Naive thymus-derived CD8-positive, alpha-beta T cell (primary cell): Measurements from ENCODE around the gene PPP1R13B. TPM values are rescaled to one million over a fixed set of nuclear protein-coding genes. Genes with fewer than 3 reads are reported as not detected.
A peak's percentile ranks its signal among the peaks of the same experiment; 100 is the strongest.

Experiments used
- ATAC-seq, 2 donors: fragments of 150-1000 bp; cut with Tn5 transposase in 1 of 2; sonication (Bioruptor Pico), chemical (Tn5 transposase) in 1 of 2; 1 replicate in 1 of 2; 2 replicates in 1 of 2; pipeline ENCODE4 v1.10.0; 2021; ENCODE audit warnings: mild to moderate bottlenecking in 2 of 2, moderate library complexity in 2 of 2
- POLR2A ChIA-PET: fragments of 350-600 bp; sonication (Branson Sonifier 250); formaldehyde crosslinking; loops from one replicate; lab custom pipeline; 2021; ENCODE audit warnings: antibody characterized with exemption; lab: Charles Lee
- DNase-seq, 10 donors: peaks; one replicate each; pipeline versions ENCODE4 v3.0.0 to v3.0.0-alpha.2; 2020 to 2022
- H3K27ac Mint-ChIP-seq, 10 donors: one replicate each; pipeline ENCODE4 v1.8.0; 2020 to 2022; ENCODE audit warnings: mild to moderate bottlenecking in 10 of 10, mixed read lengths in 10 of 10, moderate library complexity in 4 of 10, inconsistent platforms in 1 of 10
- H3K27me3 Mint-ChIP-seq, 5 donors: one replicate each; pipeline ENCODE4 v1.8.0; 2021 to 2022; ENCODE audit warnings: mixed read lengths in 5 of 5
- H3K36me3 Mint-ChIP-seq, 3 donors: one replicate each; pipeline ENCODE4 v1.8.0; 2020 to 2022; ENCODE audit warnings: mixed read lengths in 3 of 3, mild to moderate bottlenecking in 2 of 3, inconsistent platforms in 1 of 3
- H3K4me1 Mint-ChIP-seq, 4 donors: one replicate each; pipeline ENCODE4 v1.8.0; 2021 to 2022; ENCODE audit warnings: mixed read lengths in 4 of 4
- H3K4me3 Mint-ChIP-seq, 10 donors: one replicate each; pipeline ENCODE4 v1.8.0; 2020 to 2022; ENCODE audit warnings: mild to moderate bottlenecking in 10 of 10, mixed read lengths in 10 of 10, moderate library complexity in 6 of 10, inconsistent platforms in 1 of 10
- H3K9me3 Mint-ChIP-seq, 9 donors: one replicate each; pipeline ENCODE4 v1.8.0; 2020 to 2022; ENCODE audit warnings: mixed read lengths in 9 of 9, mild to moderate bottlenecking in 3 of 9, inconsistent platforms in 1 of 9, moderate library complexity in 1 of 9
- polyA plus RNA-seq, 3 donors: library from polyadenylated mRNA; unstranded; fragments of 300-500 nt; fragmentation: Illumina TruSeq; gene quantifications; one replicate each; pipeline ENCODE4 v1.2.3, GENCODE V29; 2021
- total RNA-seq, 8 experiments: library from RNA in 2 of 8; stranded (reverse) in 2 of 8; gene quantifications; one replicate each; pipeline ENCODE4 v1.2.3 and lab custom pipeline; 2021 to 2026

PPP1R13B gene
- total and polyA plus RNA-seq, 5 experiments from 2014 or later = 2.5 to 40.3 (median 6.8) TPM

DNA sequence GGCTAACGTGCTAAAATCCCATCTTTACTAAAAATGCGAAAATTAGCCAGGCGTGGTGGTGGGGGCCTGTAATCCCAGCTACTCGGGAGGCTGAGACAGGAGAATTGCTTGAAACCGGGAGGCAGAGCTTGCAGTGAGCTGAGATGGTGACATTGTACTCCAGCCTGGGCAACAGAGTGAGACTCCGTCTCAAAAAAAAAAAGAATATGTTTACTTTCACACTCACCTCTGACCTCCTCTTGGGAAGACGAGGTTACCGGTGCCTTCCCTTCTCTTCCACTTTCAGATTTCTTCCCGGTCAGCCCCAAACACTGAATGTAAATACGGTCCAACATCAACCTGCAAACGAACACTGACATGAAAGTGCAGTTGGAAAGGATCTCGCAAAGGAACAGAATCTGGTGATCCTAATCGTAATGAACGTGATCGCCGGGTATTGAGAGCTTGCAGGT, 31.8 kb upstream of the PPP1R13B start:
- DNase-seq (no peak), ATAC-seq (no peak)
- Mint-ChIP-seq H3K27ac (peak overlapping the region in 5 of 10 donors; percentile 24 to 72 (median 38)), H3K9me3 (no peaks in the 10 kb centered on the region), H3K4me3 (peak overlapping the region; percentile 52 to 85 (median 78)), H3K4me1 (peaks cover 13 to 38% (median 31%) of the 10 kb centered on the region in 4 donors), H3K36me3 (no peaks in the 10 kb centered on the region), H3K27me3 (no peaks in the 10 kb centered on the region)
- POLR2A ChIA-PET = interaction anchor here (0.9 kb wide), 1 partner anchor 15 kb away, joined by 6 read pairs; no protein-coding TSS in a partner anchor

DNA sequence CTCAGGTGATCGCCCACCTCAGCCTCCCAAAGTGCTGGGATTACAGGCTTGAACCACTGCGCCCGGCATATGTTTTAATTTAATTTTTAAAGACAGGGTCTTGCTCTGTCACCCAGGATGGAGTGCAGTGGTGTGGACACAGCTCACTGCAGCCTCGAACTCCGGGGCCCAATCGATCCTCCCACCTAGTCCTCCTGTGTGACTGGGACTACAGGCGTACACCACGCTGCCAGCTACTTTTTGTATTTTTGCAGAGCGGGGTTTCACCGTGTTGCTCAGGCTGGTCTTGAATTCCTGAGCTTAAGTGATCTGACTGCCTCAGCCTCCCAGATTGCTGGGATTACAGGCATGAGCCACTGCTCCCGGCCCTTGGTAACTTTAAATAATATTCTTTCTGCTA, 30.8 kb upstream of the PPP1R13B start:
- Mint-ChIP-seq H3K27me3 (no peaks in the 10 kb centered on the region), H3K4me1 (peaks cover 13 to 44% (median 31%) of the 10 kb centered on the region in 4 donors), H3K27ac (no peak overlapping the region), H3K36me3 (no peaks in the 10 kb centered on the region), H3K4me3 (peak overlapping the region in 1 of 10 donors; percentile 24), H3K9me3 (no peaks in the 10 kb centered on the region)
- ATAC-seq (no peak), DNase-seq (no peak)
- POLR2A ChIA-PET = no interaction called here

DNA sequence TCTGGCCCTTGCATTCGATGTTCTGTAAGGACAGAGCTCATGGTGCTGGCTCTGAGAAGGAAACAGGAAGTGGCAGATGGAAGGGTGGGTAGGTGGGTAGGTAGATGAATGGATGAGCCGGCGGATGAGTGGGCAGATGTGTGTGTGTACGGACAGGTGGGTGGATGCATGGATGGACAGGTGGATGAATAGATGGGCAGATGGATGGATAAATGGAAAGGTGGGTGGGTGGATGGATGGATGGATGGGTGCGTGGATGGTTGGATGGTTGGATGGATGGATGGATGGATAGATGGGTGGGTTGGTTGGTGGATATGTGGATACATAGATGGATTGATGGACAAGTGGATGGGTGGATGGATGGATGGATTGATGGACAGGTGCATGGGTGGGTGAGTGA, 27.6 kb upstream of the PPP1R13B start:
- DNase-seq (no peak), ATAC-seq (no peak)
- no peaks in the 10 kb centered on the region for H3K27me3 Mint-ChIP-seq
- no peaks in the 10 kb centered on the region for H3K36me3 Mint-ChIP-seq
- H3K27ac Mint-ChIP-seq = peak overlapping the region in 3 of 10 donors; percentile 2 to 79 (median 2)
- peaks cover 14 to 39% (median 25%) of the 10 kb centered on the region in 4 donors for H3K4me1 Mint-ChIP-seq
- no peaks in the 10 kb centered on the region for H3K9me3 Mint-ChIP-seq
- POLR2A ChIA-PET = no interaction called here
- H3K4me3 Mint-ChIP-seq = peak overlapping the region in 3 of 10 donors; percentile 27 to 66 (median 55)

DNA sequence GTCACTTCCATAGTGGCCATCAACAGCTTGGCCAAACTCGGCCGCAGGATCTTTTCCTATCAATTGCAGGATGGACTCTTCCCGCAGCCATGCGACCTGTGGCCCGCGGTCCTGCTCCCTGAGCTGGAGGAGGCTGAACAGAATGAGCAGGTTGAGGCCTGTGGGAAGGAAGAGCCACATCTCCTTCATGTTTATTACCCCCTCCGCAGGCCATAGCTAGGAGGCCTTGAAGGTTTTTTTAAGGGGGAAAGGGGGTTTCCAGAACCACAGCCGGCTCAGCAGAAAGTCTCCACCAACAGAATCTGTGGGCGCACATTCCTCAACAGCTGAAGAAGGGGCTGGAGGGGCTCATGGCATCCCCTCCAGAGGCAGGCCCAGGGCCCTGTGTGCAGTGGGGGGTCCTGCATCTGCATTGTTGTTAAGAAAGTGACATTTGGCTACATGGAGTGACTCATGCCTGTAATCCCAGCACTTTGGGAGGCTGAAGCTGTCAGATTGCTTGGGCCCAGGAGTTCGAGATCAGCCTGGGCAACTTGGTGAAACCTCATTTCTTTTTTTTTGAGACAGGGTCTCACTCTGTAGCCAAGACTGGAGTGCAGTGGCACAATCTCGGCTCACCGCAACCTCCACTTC, 25.2 kb upstream of the PPP1R13B start:
- ATAC-seq (peak; percentile 71 to 88), DNase-seq (peak in 7 of 10 donors; percentile 29 to 53 (median 46))
- no peaks in the 10 kb centered on the region for H3K27me3 Mint-ChIP-seq
- peak overlapping the region; percentile 87 to 96 (median 92) for H3K27ac Mint-ChIP-seq
- H3K9me3 Mint-ChIP-seq = no peaks in the 10 kb centered on the region
- H3K36me3 Mint-ChIP-seq = no peaks in the 10 kb centered on the region
- peak overlapping the region; percentile 83 to 94 (median 90) for H3K4me3 Mint-ChIP-seq
- POLR2A ChIA-PET = interaction anchor here (0.5 to 1.3 kb wide), 3 partner anchors 8 to 36 kb away, joined by 3 to 4 read pairs (median 3); no protein-coding TSS in a partner anchor
- peaks cover 11 to 28% (median 17%) of the 10 kb centered on the region in 4 donors for H3K4me1 Mint-ChIP-seq

DNA sequence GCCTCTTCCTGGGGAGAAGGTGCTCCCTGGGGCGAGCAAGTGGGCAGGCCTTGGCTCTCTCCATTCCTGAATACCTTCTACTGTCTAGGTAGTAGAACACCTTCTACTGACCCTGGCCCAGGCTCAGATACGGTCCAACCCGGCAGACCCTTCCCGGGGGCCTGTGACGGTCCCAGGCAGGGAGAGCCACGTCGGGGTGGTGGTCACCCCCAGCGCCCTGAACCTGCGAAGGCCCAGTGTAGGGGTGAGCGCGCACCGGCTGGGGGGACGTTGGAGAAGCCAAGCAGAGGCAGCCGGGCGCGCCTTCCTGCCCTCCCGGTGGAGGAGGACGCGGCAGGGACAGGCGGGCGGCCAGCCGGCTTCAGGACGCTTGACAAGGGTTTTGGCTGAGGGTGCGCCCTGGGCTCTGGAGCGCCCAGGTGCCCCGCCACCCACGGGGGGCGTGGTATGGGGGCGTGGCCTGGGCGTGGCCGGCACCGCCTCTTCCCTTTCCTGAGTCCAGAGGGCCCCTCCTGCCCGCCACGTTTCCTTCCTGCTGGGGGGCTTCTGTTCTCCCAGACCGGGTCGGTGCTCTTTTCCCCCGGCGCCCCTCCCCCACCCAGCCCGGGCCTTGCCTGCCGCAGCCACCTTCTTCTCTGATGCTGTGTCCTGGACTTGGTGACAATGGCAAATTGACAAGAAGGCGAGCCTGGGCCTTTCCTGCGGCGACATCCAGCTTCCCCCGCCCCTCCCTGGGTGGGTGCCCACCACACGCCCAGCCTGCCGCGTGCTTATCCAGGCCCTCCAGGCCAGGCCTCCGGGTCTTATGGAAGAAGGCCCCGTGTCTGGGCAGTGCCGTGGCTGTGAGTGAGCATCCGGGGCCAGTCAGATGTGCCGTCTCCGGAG, 24.5 kb upstream of the PPP1R13B start:
- H3K4me1 Mint-ChIP-seq = peaks cover 11 to 28% (median 17%) of the 10 kb centered on the region in 4 donors
- H3K4me3 Mint-ChIP-seq = peak overlapping the region; percentile 83 to 94 (median 90)
- ATAC-seq (peak; percentile 73 to 86), DNase-seq (peak; percentile 56 to 87 (median 71))
- H3K27ac Mint-ChIP-seq = peak overlapping the region; percentile 87 to 96 (median 92)
- POLR2A ChIA-PET = interaction anchor here (0.5 to 1.7 kb wide), 4 partner anchors 8 to 37 kb away, joined by 3 to 4 read pairs (median 4); no protein-coding TSS in a partner anchor
- H3K9me3 Mint-ChIP-seq = no peaks in the 10 kb centered on the region
- peaks cover 0 to 2% (median 0%) of the 10 kb centered on the region in 5 donors for H3K27me3 Mint-ChIP-seq
- H3K36me3 Mint-ChIP-seq = no peaks in the 10 kb centered on the region

DNA sequence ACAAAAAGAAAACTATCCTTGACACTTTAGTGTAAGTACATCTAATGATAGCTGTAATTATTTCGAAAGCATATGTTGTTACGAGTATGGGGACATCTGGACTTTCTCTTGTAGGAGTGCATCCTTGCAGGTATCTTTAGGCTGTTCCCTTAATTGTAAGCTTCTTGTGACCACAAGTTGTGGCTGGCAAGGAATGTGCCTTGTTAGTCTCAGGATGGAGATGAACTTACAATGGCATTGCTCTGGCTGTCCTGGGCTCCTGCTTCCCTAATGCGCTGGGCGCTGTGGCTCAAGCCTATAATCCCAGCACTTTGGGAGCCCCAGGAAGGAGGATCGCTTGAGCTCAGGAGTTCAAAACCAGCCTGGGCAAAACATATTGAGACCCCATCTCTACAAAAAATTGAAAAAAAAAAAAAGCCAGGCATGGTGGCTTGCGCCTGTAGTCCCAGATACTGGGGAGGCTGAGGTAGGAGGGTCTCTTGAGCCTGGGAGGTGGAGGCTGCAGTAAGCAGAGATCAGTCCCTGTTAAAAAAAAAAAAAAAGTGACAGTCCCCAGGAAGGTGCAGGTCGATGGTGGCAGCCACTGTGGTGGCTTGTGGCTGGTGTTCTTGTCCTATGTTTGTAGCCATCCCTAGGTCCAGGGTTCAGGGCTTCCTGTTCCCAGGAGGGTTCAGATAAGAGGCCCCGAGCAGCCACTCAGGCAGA, 23.7 kb upstream of the PPP1R13B start:
- H3K9me3 Mint-ChIP-seq = no peaks in the 10 kb centered on the region
- no peaks in the 10 kb centered on the region for H3K36me3 Mint-ChIP-seq
- no peak for ATAC-seq
- H3K27me3 Mint-ChIP-seq = peaks cover 0 to 2% (median 0%) of the 10 kb centered on the region in 5 donors
- no peak for DNase-seq
- H3K27ac Mint-ChIP-seq = peak overlapping the region in 3 of 10 donors; percentile 19 to 74 (median 57)
- POLR2A ChIA-PET = interaction anchor here (0.6 to 1.7 kb wide), 2 partner anchors 9 to 30 kb away, joined by 4 to 6 read pairs; no protein-coding TSS in a partner anchor
- H3K4me3 Mint-ChIP-seq = peak overlapping the region; percentile 39 to 92 (median 68)
- H3K4me1 Mint-ChIP-seq = peaks cover 11 to 26% (median 17%) of the 10 kb centered on the region in 4 donors

DNA sequence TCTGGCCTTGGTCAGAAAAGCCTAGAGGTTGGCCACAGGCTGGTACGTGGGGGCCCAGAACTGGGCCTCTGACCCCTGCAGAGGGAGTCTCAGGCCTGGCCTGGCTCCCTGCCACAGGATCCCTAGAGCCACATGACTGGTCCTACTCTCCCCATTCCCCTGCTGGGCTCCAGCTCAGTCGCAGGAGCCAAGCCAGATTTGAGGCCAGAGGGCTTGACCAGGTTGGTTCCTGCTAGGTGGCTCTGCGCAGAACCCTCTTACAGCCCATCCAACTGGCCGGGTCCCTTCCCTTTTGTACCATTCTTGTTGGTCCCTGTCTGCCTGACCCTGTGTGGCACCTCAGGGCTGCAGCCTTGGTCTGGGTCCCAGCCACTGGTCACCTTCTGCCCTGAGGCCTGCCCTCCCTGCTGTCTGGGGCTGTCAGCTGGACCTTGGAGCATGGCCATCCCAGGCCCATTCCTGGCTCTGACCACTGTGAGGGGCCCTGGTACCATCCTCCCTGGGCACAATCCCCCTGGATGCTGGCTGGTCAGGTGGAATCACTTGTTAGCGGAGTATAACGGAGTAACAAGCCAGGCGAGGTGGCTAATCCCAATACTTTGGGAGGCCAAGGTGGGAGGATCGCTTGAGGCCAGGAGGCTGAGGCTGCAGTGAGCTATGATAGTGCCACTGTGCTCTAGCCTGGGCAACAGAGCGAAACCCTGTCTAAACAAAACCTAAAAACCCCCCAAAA, 22.9 kb upstream of the PPP1R13B start:
- H3K4me3 Mint-ChIP-seq = no peak overlapping the region
- peaks cover 0 to 2% (median 0%) of the 10 kb centered on the region in 5 donors for H3K27me3 Mint-ChIP-seq
- H3K4me1 Mint-ChIP-seq = peaks cover 11 to 26% (median 17%) of the 10 kb centered on the region in 4 donors
- H3K36me3 Mint-ChIP-seq = no peaks in the 10 kb centered on the region
- POLR2A ChIA-PET = interaction anchor here (0.6 to 1.7 kb wide), 2 partner anchors 10 to 31 kb away, joined by 4 to 6 read pairs; no protein-coding TSS in a partner anchor
- no peak for ATAC-seq
- H3K9me3 Mint-ChIP-seq = no peaks in the 10 kb centered on the region
- DNase-seq = no peak
- no peak overlapping the region for H3K27ac Mint-ChIP-seq

DNA sequence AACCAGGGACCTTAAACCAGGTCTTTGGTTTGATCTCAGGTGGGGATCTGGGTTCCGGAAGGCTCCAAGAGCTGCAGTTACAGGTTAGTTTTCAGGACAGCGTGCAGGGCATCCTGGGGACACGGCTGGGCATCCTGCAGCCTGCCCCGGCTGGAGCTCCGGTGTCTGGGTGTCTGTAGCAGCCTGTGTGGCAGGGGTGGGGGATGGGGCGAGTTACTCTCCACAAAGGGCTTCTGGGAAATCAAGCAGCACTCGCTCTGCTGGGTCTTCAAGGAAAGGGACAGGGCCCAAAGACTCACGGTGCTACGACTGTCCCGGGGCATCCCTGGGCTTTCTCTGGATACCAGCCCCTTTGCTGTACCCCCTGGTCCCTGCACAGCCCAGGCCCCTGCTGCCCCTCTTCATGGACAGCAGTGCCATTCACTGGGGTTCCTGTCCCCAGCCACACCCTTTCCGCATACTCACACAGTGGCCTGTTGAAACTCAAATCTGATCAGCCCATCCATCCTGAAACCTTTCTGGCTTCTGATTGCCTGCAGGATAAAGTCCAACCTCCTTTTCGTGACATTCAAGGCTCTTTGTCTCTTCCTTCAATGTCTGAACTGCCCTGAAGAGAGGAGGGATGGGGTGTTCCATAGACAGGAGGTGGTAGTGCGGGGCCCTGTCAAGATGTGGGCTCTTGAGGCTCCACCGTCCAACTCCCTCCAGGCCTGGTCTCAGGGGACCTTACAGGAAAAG, 22.2 kb upstream of the PPP1R13B start:
- peaks cover 0 to 2% (median 0%) of the 10 kb centered on the region in 5 donors for H3K27me3 Mint-ChIP-seq
- no peak overlapping the region for H3K4me3 Mint-ChIP-seq
- ATAC-seq (no peak), DNase-seq (no peak)
- H3K27ac Mint-ChIP-seq = no peak overlapping the region
- H3K9me3 Mint-ChIP-seq = no peaks in the 10 kb centered on the region
- H3K4me1 Mint-ChIP-seq = peaks cover 5 to 20% (median 12%) of the 10 kb centered on the region in 4 donors
- no peaks in the 10 kb centered on the region for H3K36me3 Mint-ChIP-seq
- POLR2A ChIA-PET = interaction anchor here (1.7 kb wide), 1 partner anchor 10 kb away, joined by 4 read pairs; no protein-coding TSS in a partner anchor

DNA sequence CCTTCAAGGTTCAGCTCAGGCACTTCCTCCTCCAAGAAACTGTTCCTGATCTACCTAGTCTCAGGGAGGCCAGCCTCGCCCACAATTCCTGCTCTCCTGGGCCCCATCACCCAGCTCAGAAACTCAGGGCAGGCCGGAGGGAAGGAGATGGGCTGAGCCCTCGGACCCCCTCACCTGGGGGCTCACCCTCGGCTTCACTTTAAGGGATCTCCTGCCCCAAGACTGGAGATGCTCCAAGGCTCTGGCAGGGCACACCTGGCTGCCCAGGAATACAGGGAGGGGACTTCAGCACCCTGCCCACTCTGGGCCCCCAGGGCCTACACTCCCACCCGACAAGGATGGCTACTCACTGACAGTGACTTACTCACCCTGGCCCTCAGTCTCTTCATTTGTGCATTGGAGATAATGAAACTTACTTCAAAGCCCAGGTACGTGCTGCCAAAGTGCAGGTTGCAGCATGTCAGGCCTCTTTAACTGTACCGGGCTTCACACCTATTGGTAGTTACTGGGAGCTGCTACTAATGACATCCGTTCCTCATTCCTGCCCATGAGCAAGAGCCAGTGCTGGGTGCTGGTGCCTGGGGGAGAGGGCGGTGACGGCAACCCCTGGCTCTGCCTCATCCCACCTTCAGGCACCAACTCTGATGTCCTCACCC, 21.0 kb upstream of the PPP1R13B start:
- no peak overlapping the region for H3K4me3 Mint-ChIP-seq
- peaks cover 0 to 2% (median 0%) of the 10 kb centered on the region in 5 donors for H3K27me3 Mint-ChIP-seq
- H3K36me3 Mint-ChIP-seq = no peaks in the 10 kb centered on the region
- H3K27ac Mint-ChIP-seq = peak overlapping the region in 2 of 10 donors; percentile 52 to 69
- H3K4me1 Mint-ChIP-seq = peaks cover 5 to 12% (median 7%) of the 10 kb centered on the region in 4 donors
- POLR2A ChIA-PET = interaction anchor here (1.1 kb wide), 1 partner anchor 23 kb away, joined by 3 read pairs; no protein-coding TSS in a partner anchor
- no peak for ATAC-seq
- no peaks in the 10 kb centered on the region for H3K9me3 Mint-ChIP-seq
- DNase-seq = no peak

DNA sequence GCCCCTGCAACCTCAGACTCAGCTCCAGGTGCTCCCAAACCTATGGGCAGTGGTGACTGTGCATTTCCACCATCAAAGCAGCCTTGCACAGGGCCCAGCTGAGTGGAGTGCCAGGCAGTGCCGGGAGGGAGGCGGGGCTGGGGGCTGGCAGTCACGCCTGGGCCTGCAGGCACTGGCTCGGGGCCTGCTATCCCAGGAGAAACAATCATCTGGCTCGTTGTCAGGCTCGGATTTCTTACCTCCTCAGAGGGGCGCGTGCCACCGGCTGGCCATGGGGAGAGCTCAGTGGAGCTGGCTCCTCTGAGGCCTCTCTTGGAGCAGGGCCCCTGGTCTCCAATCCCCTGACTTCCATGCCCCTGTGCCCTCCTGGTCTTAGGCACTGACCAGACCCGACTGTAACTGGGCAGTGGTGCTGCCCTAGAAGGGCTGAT, 20.2 kb upstream of the PPP1R13B start:
- ATAC-seq (no peak), DNase-seq (no peak)
- Mint-ChIP-seq H3K4me1 (peaks cover 3 to 4% (median 4%) of the 10 kb centered on the region in 4 donors), H3K9me3 (no peaks in the 10 kb centered on the region), H3K27me3 (peaks cover 0 to 2% (median 0%) of the 10 kb centered on the region in 5 donors), H3K36me3 (no peaks in the 10 kb centered on the region), H3K4me3 (no peak overlapping the region), H3K27ac (no peak overlapping the region)
- POLR2A ChIA-PET = interaction anchor here (1.1 kb wide), 1 partner anchor 22 kb away, joined by 3 read pairs; no protein-coding TSS in a partner anchor
